HS-27A (cell line): Measurements from ENCODE around the gene ATF5.

Experiments
- DNase-seq: peaks from one replicate; pipeline ENCODE4 v3.0.0-alpha.2; 2012; ENCODE audit warnings: low read depth, missing footprints

The ATF5 gene

GRCh38 chr19:49894879-49895565 lies 34.0 kb upstream of the ATF5 start:
- no peak for DNase-seq

- DNase-seq: no peak
Measured at GRCh38 chr19:49895566-49896297, 33.3 kb upstream of the ATF5 start.

GRCh38 chr19:49896863-49897621 lies 32.0 kb upstream of the ATF5 start, which contains the start of gene IL4I1:
Gene IL4I1 (minus strand): TSS chr19:49896887. CDS start chr19:49896160, 727 bp downstream.
- DNase-seq: no peak

GRCh38 chr19:49904136-49904535 lies 24.9 kb upstream of the ATF5 start:
- DNase-seq: no peak

- DNase-seq: no peak
Measured at GRCh38 chr19:49906879-49907564, 22.0 kb upstream of the ATF5 start.

GRCh38 chr19:49907745-49908446 lies 21.1 kb upstream of the ATF5 start:
- no peak for DNase-seq

- DNase-seq: no peak
Measured at GRCh38 chr19:49908480-49909420, 20.3 kb upstream of the ATF5 start.

- DNase-seq: no peak
Measured at GRCh38 chr19:49910179-49910578, 18.8 kb upstream of the ATF5 start.

- no peak for DNase-seq
Measured at GRCh38 chr19:49911381-49912145, 17.4 kb upstream of the ATF5 start.

- no peak for DNase-seq
Measured at GRCh38 chr19:49912965-49913685, 15.9 kb upstream of the ATF5 start.

- no peak for DNase-seq
Measured at GRCh38 chr19:49913720-49914119, 15.3 kb upstream of the ATF5 start.

- no peak for DNase-seq
Measured at GRCh38 chr19:49915271-49915670, 13.7 kb upstream of the ATF5 start.

GRCh38 chr19:49916839-49917733 lies 11.9 kb upstream of the ATF5 start:
- no peak for DNase-seq

- DNase-seq: no peak
Measured at GRCh38 chr19:49918089-49918488, 10.9 kb upstream of the ATF5 start.

GRCh38 chr19:49920624-49921363 lies 8.2 kb upstream of the ATF5 start:
- DNase-seq: no peak

GRCh38 chr19:49921871-49922795 lies 6.9 kb upstream of the ATF5 start:
- DNase-seq: no peak
